Stromal cell of bone marrow (primary cell): Measurements from ENCODE around the gene PLA2G4B.
A peak's percentile ranks its signal among the peaks of the same experiment; 100 is the strongest.

Source experiments
- DNase-seq: peaks from one replicate; pipeline ENCODE4 v3.0.0-alpha.2; 2012; ENCODE audit warnings: low read depth

Gene PLA2G4B, protein sequence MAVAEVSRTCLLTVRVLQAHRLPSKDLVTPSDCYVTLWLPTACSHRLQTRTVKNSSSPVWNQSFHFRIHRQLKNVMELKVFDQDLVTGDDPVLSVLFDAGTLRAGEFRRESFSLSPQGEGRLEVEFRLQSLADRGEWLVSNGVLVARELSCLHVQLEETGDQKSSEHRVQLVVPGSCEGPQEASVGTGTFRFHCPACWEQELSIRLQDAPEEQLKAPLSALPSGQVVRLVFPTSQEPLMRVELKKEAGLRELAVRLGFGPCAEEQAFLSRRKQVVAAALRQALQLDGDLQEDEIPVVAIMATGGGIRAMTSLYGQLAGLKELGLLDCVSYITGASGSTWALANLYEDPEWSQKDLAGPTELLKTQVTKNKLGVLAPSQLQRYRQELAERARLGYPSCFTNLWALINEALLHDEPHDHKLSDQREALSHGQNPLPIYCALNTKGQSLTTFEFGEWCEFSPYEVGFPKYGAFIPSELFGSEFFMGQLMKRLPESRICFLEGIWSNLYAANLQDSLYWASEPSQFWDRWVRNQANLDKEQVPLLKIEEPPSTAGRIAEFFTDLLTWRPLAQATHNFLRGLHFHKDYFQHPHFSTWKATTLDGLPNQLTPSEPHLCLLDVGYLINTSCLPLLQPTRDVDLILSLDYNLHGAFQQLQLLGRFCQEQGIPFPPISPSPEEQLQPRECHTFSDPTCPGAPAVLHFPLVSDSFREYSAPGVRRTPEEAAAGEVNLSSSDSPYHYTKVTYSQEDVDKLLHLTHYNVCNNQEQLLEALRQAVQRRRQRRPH

GRCh38 chr15:41838400-41838897 lies at the start of gene PLA2G4B:
Gene PLA2G4B (plus strand): TSS chr15:41838847. CDS start chr15:41838914, 67 bp downstream.
- DNase-seq: no peak

GRCh38 chr15:41789236-41789635 lies 49.4 kb upstream of the PLA2G4B start:
- DNase-seq: no peak

- DNase-seq: no peak
Observed at GRCh38 chr15:41789662-41790061, 49.0 kb upstream of the PLA2G4B start.

DNA sequence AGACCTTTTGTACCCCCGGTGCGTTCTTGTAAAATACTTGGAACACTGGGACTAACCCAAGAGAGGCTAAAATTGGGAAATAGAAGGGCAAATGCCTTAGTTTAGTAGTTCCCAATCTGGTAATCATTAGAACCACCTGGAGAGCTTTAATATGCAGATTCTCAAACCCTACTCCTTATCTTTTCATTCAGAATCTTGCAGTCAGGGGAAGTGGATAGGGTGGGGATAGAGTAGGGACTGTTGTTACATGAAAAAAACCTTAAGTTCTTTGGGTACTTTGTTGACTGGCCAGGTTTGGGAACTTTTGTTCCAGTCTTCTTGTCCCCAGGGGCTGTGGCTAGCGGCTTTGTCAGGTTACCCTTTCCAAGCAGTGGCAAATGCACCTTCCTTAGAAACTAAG lies 48.5 kb upstream of the PLA2G4B start:
- no peak for DNase-seq

DNA sequence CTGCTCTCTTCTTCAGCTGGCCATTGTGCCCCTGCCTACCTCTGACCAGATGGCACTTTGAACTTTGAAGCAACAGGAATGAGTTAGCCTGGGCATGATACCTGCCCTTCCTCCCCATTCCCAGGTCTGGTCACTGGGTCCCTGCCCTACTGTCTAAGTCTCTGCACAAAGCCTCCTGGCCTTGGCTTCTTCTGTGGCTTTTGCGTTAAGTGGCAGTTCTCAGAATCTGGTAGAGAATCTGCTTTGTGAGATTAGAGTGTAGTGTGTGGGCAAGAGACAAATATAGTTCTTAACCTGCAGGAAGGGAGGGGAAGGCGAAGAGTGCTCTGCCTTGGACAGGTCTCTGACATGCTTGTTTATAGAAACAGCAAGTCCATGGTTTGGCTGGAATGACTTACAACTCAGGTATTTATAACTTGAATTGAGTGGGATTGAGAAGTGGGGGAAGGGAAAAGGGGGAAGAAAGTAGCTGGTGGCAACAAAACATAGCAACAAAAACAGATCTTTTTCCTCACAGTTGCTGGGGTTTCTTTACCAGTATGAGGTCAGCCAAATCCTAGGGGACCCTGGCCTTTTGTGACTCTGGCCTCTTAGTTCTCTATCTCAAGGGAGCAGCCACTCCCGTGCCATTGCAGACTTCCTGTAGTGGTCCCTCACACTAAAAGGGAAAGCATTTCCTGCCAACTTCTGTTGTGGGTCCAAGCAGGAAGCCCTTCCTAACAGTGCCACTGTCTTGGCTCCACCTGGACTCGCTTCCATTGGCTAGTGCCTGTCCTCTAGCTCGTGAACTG lies 47.7 kb upstream of the PLA2G4B start:
- DNase-seq: no peak

DNA sequence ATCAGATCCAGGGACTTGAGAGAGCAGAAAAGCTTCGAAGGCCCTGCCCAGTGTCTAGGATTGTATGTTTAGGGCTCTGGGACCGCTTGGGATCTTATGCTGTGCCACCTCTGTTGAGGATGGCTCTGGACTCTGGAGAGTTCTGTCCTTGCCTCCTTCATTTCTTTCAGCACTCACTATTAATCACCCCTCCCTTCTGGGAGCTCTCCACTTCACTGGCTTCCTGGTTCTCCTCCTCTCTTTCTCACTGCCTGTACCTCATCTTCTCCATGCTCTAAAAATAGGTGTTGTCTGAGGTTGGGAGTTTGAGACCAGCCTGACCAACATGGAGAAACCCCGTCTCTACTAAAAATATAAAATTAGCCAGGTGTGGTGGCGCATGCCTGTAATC lies 47.1 kb upstream of the PLA2G4B start:
- DNase-seq: no peak

GRCh38 chr15:41792000-41792637 lies 46.5 kb upstream of the PLA2G4B start:
- DNase-seq: no peak

DNA sequence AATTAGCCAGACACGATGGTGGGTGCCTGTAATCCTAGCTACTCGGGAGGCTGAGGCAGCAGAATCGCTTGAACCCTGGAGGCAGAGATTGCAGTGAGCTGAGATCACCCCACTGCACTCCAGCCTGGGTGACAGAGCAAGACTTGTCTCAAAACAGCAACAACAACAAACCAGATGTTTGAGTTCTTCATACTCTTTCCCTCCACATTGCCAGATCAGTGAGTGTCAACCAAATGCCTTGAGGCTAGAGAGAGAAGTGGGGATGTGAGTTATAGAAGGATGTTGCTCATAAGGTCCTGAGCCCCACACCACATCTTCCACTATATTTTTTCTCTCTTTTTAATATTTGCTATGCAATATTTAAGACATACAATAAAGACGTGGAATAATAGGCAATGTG lies 44.6 kb upstream of the PLA2G4B start:
- DNase-seq: no peak

- DNase-seq: peak; percentile 45
Observed at GRCh38 chr15:41795996-41796856, 42.4 kb upstream of the PLA2G4B start.

- DNase-seq: no peak
Observed at GRCh38 chr15:41797201-41797944, 41.3 kb upstream of the PLA2G4B start.

GRCh38 chr15:41798607-41799487 lies 39.8 kb upstream of the PLA2G4B start:
- DNase-seq: no peak

DNA sequence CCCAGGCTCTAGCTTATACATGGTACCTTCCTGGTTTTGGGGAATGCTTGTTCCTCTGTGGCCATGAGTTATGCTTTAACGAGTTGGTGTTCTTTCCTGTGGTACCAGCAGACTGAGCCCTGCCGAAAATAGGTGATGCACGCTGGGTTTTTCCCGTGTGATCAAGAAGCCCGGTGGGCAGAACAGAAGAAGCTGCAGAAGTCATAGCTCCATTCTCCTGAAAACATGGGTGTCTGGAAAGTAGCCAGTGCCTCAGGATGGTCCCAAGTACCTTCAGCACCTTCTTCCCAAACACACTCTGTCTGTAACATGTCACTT lies 39.2 kb upstream of the PLA2G4B start:
- DNase-seq: no peak

DNA sequence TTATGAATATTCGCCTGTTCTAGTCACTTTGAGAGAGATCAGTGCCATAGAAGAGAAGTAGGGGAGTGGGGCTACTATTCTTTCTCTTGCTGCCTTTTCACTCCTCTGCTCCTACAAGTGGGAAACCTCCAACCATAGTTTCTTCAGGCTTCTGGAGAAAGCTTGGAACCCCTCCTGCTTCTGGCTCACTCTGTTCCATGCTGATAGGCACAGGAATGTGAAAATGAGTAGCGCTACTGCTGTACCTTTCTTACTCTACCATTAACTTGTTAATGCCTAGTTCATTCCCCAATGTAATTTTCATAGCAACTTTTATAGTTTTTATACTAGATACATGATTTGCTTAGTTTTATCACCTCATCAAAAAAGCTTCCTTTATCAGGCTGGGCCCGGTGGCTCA lies 37.5 kb upstream of the PLA2G4B start:
- no peak for DNase-seq

DNA sequence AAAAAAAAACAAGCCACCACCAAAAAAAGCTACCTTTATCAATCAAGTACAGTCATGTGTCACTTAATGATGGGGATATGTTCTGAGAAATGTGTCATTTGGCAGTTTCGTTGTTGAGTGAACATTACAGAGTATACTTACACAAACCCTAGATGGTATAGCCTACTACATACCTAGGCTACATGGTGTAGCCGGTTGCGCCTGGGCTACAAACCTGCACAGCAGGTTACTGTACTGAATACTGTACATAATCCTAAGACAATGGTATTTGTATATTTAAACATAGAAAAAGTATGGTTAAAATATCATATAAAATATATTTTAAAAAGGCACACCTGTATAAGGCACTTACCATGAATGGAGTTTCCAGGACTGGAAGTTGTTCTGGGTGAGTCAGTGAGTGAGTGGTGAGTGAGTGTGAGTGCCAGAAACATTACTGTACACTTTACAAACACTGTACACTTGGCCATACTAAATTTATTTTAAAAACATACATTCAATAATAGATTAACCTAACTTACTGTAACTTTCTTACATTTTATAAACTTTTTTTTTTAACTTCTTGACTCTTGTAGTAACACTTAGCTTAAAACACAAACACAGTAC lies 36.7 kb upstream of the PLA2G4B start:
- no peak for DNase-seq

DNA sequence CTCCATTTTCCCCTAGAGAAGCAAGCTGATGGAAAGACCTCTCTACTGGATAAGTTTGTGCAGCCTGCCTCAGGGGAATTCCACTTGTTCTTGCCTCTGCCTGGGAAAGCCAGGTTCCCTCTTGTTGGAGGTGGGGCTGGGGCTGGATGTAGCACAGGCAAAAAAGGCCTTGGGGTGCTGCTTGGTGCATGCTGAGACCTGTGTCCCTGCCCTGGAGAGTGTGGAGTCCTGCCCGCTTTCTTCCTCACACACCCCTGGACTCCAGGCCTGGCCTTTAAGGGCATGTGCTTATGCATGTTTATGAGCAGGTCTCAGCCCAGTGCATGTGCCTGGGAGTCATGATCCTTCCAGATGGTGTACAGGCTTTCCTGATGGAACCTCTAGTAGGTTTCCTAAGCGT lies 34.3 kb upstream of the PLA2G4B start:
- DNase-seq: no peak

GRCh38 chr15:41804916-41805666 lies 33.6 kb upstream of the PLA2G4B start:
- no peak for DNase-seq

DNA sequence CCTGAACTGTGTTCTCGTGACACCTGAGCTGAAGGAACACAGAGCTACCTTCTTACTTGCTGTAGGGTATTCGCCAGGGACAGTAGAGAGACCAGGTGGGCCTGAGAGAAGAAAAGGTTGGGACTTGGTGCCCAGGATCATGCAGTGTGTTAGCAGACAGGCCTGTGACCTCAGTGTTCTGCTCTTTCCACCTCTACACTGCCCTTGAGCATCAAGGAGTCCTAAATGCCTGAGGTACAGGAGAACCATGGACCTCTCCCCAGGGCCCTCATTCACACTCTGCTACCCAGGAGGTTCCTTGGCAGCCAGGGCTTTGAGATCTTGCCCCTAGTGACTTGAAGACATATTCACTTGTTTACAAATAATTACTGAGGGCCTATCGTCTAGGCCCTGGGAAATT lies 32.9 kb upstream of the PLA2G4B start:
- DNase-seq: no peak
